HG03520 (cell line): ENCODE data around the gene EGFLAM.

Experiments used
- ATAC-seq: cut with Tn5 transposase; IDR thresholded peaks from one replicate; pipeline ENCODE4 v1.9.1; 2021; ENCODE audit warnings: mild to moderate bottlenecking, moderate library complexity; ENCODE audit not compliant: unreplicated experiment

Gene EGFLAM

GRCh38 chr5:38265546-38266179 lies 7.3 kb downstream of the EGFLAM start:
- peak; percentile 72 for ATAC-seq

- no peak for ATAC-seq
Measured at GRCh38 chr5:38267372-38267771, 9.0 kb downstream of the EGFLAM start.

- ATAC-seq = no peak
Measured at GRCh38 chr5:38273626-38274025, 15.3 kb downstream of the EGFLAM start.

GRCh38 chr5:38274370-38274769 lies 16.0 kb downstream of the EGFLAM start:
- ATAC-seq = no peak

- no peak for ATAC-seq
Measured at GRCh38 chr5:38284384-38284783, 26.0 kb downstream of the EGFLAM start.

GRCh38 chr5:38285226-38285625 lies 26.9 kb downstream of the EGFLAM start:
- no peak for ATAC-seq

- no peak for ATAC-seq
Measured at GRCh38 chr5:38286002-38286401, 27.6 kb downstream of the EGFLAM start.

- ATAC-seq = no peak
Measured at GRCh38 chr5:38287124-38287523, 28.8 kb downstream of the EGFLAM start.

GRCh38 chr5:38289457-38289856 lies 31.1 kb downstream of the EGFLAM start:
- no peak for ATAC-seq

GRCh38 chr5:38290028-38290653 lies 31.8 kb downstream of the EGFLAM start:
- no peak for ATAC-seq

GRCh38 chr5:38291355-38291754 lies 33.0 kb downstream of the EGFLAM start:
- no peak for ATAC-seq

- ATAC-seq = no peak
Measured at GRCh38 chr5:38292228-38292627, 33.9 kb downstream of the EGFLAM start.

- no peak for ATAC-seq
Measured at GRCh38 chr5:38295751-38296150, 37.4 kb downstream of the EGFLAM start.

GRCh38 chr5:38297830-38298608 lies 39.7 kb downstream of the EGFLAM start:
- no peak for ATAC-seq

- ATAC-seq = no peak
Measured at GRCh38 chr5:38299585-38299984, 41.2 kb downstream of the EGFLAM start.

- ATAC-seq = no peak
Measured at GRCh38 chr5:38305148-38305547, 46.8 kb downstream of the EGFLAM start.

- ATAC-seq = no peak
Measured at GRCh38 chr5:38307845-38308244, 49.5 kb downstream of the EGFLAM start.

- ATAC-seq = no peak
Measured at GRCh38 chr5:38316544-38317224, 58.3 kb downstream of the EGFLAM start.

GRCh38 chr5:38317868-38318267 lies 59.5 kb downstream of the EGFLAM start:
- ATAC-seq = no peak

GRCh38 chr5:38319491-38319890 lies 61.1 kb downstream of the EGFLAM start:
- ATAC-seq = no peak

GRCh38 chr5:38321978-38322377 lies 63.6 kb downstream of the EGFLAM start:
- ATAC-seq = no peak
